Measurements from ENCODE around the gene C1orf159.

The C1orf159 gene

DNA sequence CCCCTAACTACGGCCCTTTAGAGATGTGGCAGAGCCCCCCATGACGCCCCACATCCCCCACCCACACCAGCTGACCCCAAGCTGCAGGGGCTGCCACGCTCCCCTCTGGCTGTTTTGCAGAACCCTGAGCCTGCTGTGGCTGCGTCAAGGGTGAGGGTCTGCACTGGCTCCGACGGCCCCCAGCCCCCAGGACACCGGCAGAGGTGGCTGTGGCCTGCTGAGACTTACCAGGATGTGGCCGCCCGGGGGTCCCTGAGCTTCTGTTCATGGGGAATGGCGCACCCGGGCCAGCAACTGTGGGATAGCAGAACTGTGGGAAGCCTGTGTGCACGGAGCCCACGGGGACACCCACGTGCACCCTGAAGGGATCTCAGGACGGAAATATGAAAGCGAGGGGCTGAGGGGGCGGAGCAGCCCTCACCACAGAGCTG lies 29.0 kb downstream of the C1orf159 start:
- no peak overlapping the region for H2AFZ ChIP-seq (ENCODE audit: low read length)
- H3F3A ChIP-seq (ENCODE audit: insufficient read depth, low read length) = no peaks in the 10 kb centered on the region
- no peaks in the 10 kb centered on the region for H3K79me2 ChIP-seq (ENCODE audit: low read length)
- H3K4me2 ChIP-seq (ENCODE audit: low read depth, low read length) = no peak overlapping the region
- H3K9ac ChIP-seq (ENCODE audit: low read length) = no peak overlapping the region
- H3K36me3 ChIP-seq (replicated peaks; ENCODE audit: insufficient read depth, low read length) = no peaks in the 10 kb centered on the region
- H3K9me2 ChIP-seq (replicated peaks; ENCODE audit: insufficient read depth, low read length) = no peaks in the 10 kb centered on the region
- H3K4me1 ChIP-seq (ENCODE audit: low read length) = no peaks in the 10 kb centered on the region
- no peak overlapping the region for H3K27ac ChIP-seq (ENCODE audit: low read length)
- no peaks in the 10 kb centered on the region for H3K27me3 ChIP-seq (replicated peaks; ENCODE audit: insufficient read depth, low read length)
- no peaks in the 10 kb centered on the region for H4K20me1 ChIP-seq (ENCODE audit: insufficient read depth, low read length)
- no peak for TF ChIP-seq EZH2phosphoT487 (IDR thresholded peaks at IDR 0.05; ENCODE audit: low read length)
- TF ChIP-seq EZH2 (optimal IDR thresholded peaks at IDR 0.05; ENCODE audit: low read depth, low read length) = no peak
- TF ChIP-seq, protein P1, sequence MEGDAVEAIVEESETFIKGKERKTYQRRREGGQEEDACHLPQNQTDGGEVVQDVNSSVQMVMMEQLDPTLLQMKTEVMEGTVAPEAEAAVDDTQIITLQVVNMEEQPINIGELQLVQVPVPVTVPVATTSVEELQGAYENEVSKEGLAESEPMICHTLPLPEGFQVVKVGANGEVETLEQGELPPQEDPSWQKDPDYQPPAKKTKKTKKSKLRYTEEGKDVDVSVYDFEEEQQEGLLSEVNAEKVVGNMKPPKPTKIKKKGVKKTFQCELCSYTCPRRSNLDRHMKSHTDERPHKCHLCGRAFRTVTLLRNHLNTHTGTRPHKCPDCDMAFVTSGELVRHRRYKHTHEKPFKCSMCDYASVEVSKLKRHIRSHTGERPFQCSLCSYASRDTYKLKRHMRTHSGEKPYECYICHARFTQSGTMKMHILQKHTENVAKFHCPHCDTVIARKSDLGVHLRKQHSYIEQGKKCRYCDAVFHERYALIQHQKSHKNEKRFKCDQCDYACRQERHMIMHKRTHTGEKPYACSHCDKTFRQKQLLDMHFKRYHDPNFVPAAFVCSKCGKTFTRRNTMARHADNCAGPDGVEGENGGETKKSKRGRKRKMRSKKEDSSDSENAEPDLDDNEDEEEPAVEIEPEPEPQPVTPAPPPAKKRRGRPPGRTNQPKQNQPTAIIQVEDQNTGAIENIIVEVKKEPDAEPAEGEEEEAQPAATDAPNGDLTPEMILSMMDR (IDR thresholded peaks at IDR 0.05; ENCODE audit: low read length) = no peak
- H3K9me3 ChIP-seq (replicated peaks; ENCODE audit: insufficient read depth, low read length) = no peaks in the 10 kb centered on the region
- H3K4me3 ChIP-seq (ENCODE audit: low read length) = no peak overlapping the region
- DNase-seq = no peak

DNA sequence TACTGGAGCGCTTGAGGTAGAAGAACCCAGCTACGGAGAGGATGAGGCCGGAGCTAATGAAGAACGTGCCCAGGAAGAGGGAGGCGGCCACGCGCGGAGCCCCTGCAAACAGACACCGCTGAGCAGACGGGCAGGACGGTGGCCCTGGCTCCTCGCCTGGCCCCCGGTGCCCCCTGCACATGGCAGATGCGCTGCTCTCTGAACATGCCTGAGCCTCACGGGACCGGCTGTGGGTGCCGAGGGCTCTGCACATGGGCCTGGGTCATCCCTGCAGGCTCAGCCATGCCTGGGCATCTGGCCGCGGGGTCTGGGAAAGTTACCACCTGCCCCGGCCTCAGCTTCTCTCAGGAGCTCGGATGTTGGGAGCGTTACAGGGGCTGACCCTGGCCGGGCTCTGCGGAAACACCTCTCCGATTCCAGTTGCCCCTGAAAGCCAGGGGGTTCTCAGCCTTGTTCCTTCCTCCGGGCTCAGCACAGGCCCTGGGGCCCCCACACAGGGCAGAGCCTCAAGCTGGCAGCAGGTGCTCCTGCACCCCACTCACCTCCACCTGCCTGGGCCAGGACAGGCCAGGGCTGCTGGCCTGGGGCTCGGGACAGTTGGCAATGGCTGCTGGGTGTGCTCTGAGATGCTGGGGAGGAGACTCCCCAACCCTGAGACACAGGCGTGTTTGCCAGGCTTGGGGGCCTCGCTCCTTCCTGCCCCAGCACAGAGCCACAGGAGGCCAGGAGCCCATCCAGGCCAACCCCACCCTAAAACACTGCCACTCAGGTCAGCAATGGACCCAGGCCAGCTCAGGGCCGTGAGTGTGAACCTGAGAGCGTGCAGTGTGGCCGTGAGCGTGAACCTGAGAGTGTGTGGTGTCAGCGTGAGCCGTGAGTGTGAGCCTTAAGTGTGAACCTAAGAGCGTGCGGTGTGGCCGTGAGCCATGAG lies 29.7 kb downstream of the C1orf159 start:
- no peaks in the 10 kb centered on the region for H3K36me3 ChIP-seq (replicated peaks; ENCODE audit: insufficient read depth, low read length)
- H3K79me2 ChIP-seq (ENCODE audit: low read length) = no peaks in the 10 kb centered on the region
- TF ChIP-seq, protein P1 (IDR thresholded peaks at IDR 0.05; ENCODE audit: low read length) = no peak
- TF ChIP-seq EZH2 (optimal IDR thresholded peaks at IDR 0.05; ENCODE audit: low read depth, low read length) (no peak), EZH2phosphoT487 (IDR thresholded peaks at IDR 0.05; ENCODE audit: low read length) (no peak)
- H4K20me1 ChIP-seq (ENCODE audit: insufficient read depth, low read length) = no peaks in the 10 kb centered on the region
- H3K9me2 ChIP-seq (replicated peaks; ENCODE audit: insufficient read depth, low read length) = no peaks in the 10 kb centered on the region
- H3K27ac ChIP-seq (ENCODE audit: low read length) = no peak overlapping the region
- DNase-seq = no peak
- no peak overlapping the region for H2AFZ ChIP-seq (ENCODE audit: low read length)
- no peak overlapping the region for H3K4me2 ChIP-seq (ENCODE audit: low read depth, low read length)
- no peaks in the 10 kb centered on the region for H3K4me1 ChIP-seq (ENCODE audit: low read length)
- H3K9ac ChIP-seq (ENCODE audit: low read length) = no peak overlapping the region
- no peaks in the 10 kb centered on the region for H3K9me3 ChIP-seq (replicated peaks; ENCODE audit: insufficient read depth, low read length)
- H3K4me3 ChIP-seq (ENCODE audit: low read length) = no peak overlapping the region
- H3F3A ChIP-seq (ENCODE audit: insufficient read depth, low read length) = no peaks in the 10 kb centered on the region
- no peaks in the 10 kb centered on the region for H3K27me3 ChIP-seq (replicated peaks; ENCODE audit: insufficient read depth, low read length)

DNA sequence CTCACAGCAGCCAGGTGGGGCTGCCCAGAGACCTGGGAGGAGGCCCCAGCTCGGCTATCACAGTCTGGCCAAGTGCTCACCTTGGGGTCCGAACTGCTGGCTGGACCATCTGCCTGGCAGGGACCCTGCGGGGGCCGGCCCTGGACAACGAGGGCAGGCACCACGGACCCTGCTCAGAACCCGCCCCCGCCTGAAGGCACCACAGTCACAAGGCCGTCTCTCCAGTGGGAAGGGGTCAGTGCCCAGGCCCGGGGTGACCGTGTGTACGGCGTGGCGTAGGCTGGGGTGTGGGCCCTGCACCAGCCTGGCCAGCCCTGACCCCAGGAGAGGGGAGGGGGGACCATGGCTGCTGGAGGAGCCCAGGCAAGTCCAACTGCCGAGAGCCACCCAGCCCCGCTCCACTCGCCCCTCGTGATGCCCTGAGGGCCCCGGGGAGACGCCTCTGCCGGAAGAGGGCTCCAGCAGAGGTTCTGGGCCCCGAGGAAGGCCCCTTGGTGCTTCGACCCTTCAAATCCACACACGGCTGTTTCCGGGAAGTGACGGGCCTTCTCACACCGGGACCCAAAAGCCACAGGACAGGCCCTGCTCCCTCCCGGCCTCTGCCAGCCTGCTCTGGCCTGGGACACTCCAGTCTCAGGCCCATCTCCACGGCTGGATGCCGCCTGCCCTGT lies 30.6 kb downstream of the C1orf159 start:
- Histone ChIP-seq H3K4me1 (ENCODE audit: low read length) (no peaks in the 10 kb centered on the region), H3K36me3 (replicated peaks; ENCODE audit: insufficient read depth, low read length) (no peaks in the 10 kb centered on the region), H3K27me3 (replicated peaks; ENCODE audit: insufficient read depth, low read length) (peaks cover 1% of the 10 kb centered on the region), H3K9ac (ENCODE audit: low read length) (no peak overlapping the region), H3K79me2 (ENCODE audit: low read length) (no peaks in the 10 kb centered on the region), H3K4me3 (ENCODE audit: low read length) (no peak overlapping the region), H3K9me2 (replicated peaks; ENCODE audit: insufficient read depth, low read length) (no peaks in the 10 kb centered on the region), H3K9me3 (replicated peaks; ENCODE audit: insufficient read depth, low read length) (no peaks in the 10 kb centered on the region), H3K27ac (ENCODE audit: low read length) (no peak overlapping the region), H4K20me1 (ENCODE audit: insufficient read depth, low read length) (no peaks in the 10 kb centered on the region), H3F3A (ENCODE audit: insufficient read depth, low read length) (no peaks in the 10 kb centered on the region), H3K4me2 (ENCODE audit: low read depth, low read length) (no peak overlapping the region), H2AFZ (ENCODE audit: low read length) (no peak overlapping the region)
- no peak for DNase-seq
- TF ChIP-seq, protein P1 (IDR thresholded peaks at IDR 0.05; ENCODE audit: low read length) = no peak
- TF ChIP-seq EZH2 (optimal IDR thresholded peaks at IDR 0.05; ENCODE audit: low read depth, low read length) = no peak
- TF ChIP-seq EZH2phosphoT487 (IDR thresholded peaks at IDR 0.05; ENCODE audit: low read length) = no peak
